Epithelial cell of proximal tubule (primary cell): ENCODE data around the gene TMEM184B. TPM values are rescaled to one million over a fixed set of nuclear protein-coding genes. Genes with fewer than 3 reads are reported as not detected.
"Not testable (repeated sequence)": the region's sequence is repeated elsewhere in the genome, so short reads cannot be mapped to it uniquely, and the experiment has no call there.

Source experiments
- DNase-seq: peaks from one replicate; pipeline ENCODE4 v3.0.0-alpha.2; 2011; ENCODE audit warnings: low read depth
- H3K4me3 ChIP-seq: 2 replicates; pipeline ENCODE4 v1.5.1; 2011; ENCODE audit warnings: low read depth, mild to moderate bottlenecking, low read length
- total RNA-seq: library from RNA; depleted of rRNA; stranded (reverse); fragments of >200 nt; gene quantifications from 2 replicates; pipeline ENCODE4 v1.2.3, GENCODE V29; 2015
- TF ChIP-seq, protein P1 (sequence below): conservative IDR thresholded peaks from 2 replicates; pipeline ENCODE4 v1.5.1; 2012; ENCODE audit warnings: low read depth, mild to moderate bottlenecking, low read length

TMEM184B gene
- total RNA-seq, 1 donor from 2014 or later: 90.2 TPM

- no peak for DNase-seq
- no peak overlapping the region for H3K4me3 ChIP-seq
- TF ChIP-seq, protein P1, sequence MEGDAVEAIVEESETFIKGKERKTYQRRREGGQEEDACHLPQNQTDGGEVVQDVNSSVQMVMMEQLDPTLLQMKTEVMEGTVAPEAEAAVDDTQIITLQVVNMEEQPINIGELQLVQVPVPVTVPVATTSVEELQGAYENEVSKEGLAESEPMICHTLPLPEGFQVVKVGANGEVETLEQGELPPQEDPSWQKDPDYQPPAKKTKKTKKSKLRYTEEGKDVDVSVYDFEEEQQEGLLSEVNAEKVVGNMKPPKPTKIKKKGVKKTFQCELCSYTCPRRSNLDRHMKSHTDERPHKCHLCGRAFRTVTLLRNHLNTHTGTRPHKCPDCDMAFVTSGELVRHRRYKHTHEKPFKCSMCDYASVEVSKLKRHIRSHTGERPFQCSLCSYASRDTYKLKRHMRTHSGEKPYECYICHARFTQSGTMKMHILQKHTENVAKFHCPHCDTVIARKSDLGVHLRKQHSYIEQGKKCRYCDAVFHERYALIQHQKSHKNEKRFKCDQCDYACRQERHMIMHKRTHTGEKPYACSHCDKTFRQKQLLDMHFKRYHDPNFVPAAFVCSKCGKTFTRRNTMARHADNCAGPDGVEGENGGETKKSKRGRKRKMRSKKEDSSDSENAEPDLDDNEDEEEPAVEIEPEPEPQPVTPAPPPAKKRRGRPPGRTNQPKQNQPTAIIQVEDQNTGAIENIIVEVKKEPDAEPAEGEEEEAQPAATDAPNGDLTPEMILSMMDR: no peak
Observed at GRCh38 chr22:38240734-38241252, 32.0 kb downstream of the TMEM184B start.

GRCh38 chr22:38239101-38239761, 33.6 kb downstream of the TMEM184B start:
- H3K4me3 ChIP-seq: no peak overlapping the region
- TF ChIP-seq, protein P1: peak; percentile 34
- DNase-seq: no peak

GRCh38 chr22:38238519-38239071, 34.2 kb downstream of the TMEM184B start:
- TF ChIP-seq, protein P1: no peak
- H3K4me3 ChIP-seq: no peak overlapping the region
- DNase-seq: no peak

DNA sequence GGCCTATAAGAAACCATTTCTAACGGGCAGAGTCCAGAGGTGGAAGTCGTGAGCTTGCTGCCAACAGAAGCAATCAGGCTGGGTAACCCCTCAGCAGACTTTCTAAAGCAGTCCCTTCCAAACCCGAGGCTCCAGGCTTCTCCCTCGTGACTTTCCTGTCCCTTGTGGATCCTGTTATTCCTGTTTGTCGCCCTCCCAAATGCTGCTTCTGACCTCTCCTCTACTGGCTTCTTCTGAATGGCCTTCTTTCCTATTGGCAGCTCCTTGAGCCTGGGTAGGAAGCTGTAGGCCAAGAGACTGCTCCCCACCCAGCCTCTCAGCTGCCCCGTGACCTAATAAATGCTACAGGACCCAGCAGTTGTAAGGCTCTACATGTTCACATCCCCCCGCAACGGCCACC, 36.0 kb downstream of the TMEM184B start:
- DNase-seq: no peak

DNA sequence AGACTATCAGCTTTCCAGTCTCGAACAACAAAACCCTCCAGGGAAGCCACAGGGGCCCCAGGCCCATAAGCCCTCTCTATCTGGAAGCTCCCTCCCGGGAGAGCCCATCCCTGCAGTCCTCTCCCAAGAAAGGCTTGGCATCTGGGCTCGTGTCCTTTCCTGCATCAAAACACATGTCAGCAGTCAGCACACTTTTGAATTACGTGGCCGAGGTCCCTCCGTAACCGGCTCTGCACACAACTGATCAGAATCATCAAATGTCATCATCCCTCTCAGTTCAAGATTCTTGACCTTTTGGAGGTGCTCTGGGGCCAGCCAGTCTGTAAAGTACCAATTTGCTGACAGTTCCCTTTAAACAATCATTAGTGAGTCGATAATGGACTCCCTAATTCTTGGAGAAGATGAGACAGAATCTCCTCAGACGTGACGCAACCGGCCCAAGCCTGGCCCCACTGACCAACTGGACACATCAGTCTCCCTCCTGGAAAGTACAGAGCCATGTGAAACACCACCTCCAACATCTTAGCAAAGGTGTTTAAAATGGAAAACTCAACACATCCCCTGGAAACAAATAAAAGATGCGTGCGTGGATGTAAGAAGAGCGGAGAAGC, 37.5 kb downstream of the TMEM184B start:
- DNase-seq: no peak
- TF ChIP-seq, protein P1: no peak
- no peak overlapping the region for H3K4me3 ChIP-seq

More for the DNA sequence above, 36.0 kb downstream of the TMEM184B start:
- no peak overlapping the region for H3K4me3 ChIP-seq
- TF ChIP-seq, protein P1: no peak

DNA sequence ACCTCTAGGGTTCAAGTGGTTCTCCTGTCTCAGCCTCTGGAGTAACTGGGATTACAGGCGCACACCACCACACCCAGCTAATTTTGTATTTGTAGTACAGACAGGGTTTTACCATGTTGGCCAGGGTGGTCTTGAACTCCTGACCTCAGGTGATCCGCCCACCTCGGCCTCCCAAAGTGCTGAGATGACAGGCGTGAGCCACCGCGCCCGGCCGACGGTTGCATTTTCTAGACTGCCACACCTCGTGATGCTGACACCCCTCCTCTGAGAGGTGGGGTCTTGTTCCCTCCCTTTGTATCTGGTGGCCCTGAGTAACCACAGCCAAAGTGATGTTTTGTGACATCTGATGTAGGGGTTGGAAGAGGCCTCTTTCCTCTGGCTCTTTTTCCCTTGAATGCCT, 39.0 kb downstream of the TMEM184B start:
- H3K4me3 ChIP-seq, DNase-seq: not testable (repeated sequence)

DNA sequence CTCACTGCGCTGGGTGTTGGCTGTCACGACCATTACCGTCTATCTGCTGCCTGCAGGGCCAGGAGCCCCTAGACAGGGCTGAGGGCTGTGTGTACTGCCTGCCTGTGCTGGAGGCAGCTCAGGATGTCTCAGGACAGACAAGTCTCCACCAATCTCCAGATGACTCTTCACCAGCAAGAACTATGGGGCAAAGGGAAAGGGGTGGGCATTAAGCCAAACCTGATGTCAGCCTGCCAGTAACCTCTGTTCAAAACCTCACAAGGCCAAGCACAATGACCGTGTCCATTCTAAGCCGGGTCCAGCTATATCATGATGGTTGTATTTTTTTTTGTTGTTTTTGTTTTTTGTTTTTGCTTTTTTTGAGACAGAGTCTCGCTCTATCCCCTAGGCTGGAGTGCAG, 39.4 kb downstream of the TMEM184B start:
- no peak for DNase-seq
- H3K4me3 ChIP-seq: no peak overlapping the region
- TF ChIP-seq, protein P1: no peak
